IPS-18c (cell line): ENCODE results near the gene ADSL.

Source experiments
- H3K4me3 ChIP-seq: 2 replicates; pipeline ENCODE4 v1.7.0; 2013; ENCODE audit warnings: low read depth, mild to moderate bottlenecking, low read length, moderate library complexity; ENCODE audit not compliant: insufficient read depth
- H3K9me3 ChIP-seq: one replicate; pipeline ENCODE4 v1.6.1; 2013; ENCODE audit warnings: mild to moderate bottlenecking, low read length, moderate library complexity; ENCODE audit not compliant: control insufficient read depth, insufficient read depth

Gene ADSL

GRCh38 chr22:40433416-40434090 lies 87.3 kb downstream of the ADSL start:
- Histone ChIP-seq H3K9me3 (no peaks in the 10 kb centered on the region), H3K4me3 (no peak overlapping the region)

GRCh38 chr22:40434106-40434505 lies 87.8 kb downstream of the ADSL start:
- Histone ChIP-seq H3K4me3 (no peak overlapping the region), H3K9me3 (no peaks in the 10 kb centered on the region)

- no peak overlapping the region for H3K4me3 ChIP-seq
- no peaks in the 10 kb centered on the region for H3K9me3 ChIP-seq
Measured at GRCh38 chr22:40434745-40435144, 88.4 kb downstream of the ADSL start.

- H3K4me3 ChIP-seq = no peak overlapping the region
- no peaks in the 10 kb centered on the region for H3K9me3 ChIP-seq
Measured at GRCh38 chr22:40436505-40437431, 90.5 kb downstream of the ADSL start.
